ENCODE data around the gene TTC21A.

The TTC21A gene

GRCh38 chr3:39121621-39122020 lies 14.1 kb downstream of the TTC21A start:
- H3K4me3 ChIP-seq (ENCODE audit: insufficient read depth, low read length, poor library complexity, severe bottlenecking) = no peak overlapping the region
- H3K9ac ChIP-seq (ENCODE audit: low read length) = no peak overlapping the region
- no peaks in the 10 kb centered on the region for H3K27me3 ChIP-seq (ENCODE audit: low read length)
- H2AFZ ChIP-seq (ENCODE audit: low read depth, low read length, severe bottlenecking) = no peak overlapping the region
- H4K20me1 ChIP-seq (ENCODE audit: low read depth, low read length) = no peaks in the 10 kb centered on the region
- no peaks in the 10 kb centered on the region for H3K36me3 ChIP-seq (ENCODE audit: low read length)
- H3K4me2 ChIP-seq (ENCODE audit: low read depth, low read length, poor library complexity, severe bottlenecking) = no peak overlapping the region
- H3K9me3 ChIP-seq (ENCODE audit: insufficient read depth, low read length) = no peaks in the 10 kb centered on the region
- H3F3A ChIP-seq (ENCODE audit: insufficient read depth) = no peaks in the 10 kb centered on the region
- no peaks in the 10 kb centered on the region for H3K79me2 ChIP-seq (ENCODE audit: insufficient read depth, low read length)
- no peak overlapping the region for H3K27ac ChIP-seq (ENCODE audit: low read depth, low read length)
- TF ChIP-seq CTCF (IDR thresholded peaks at IDR 0.05; ENCODE audit: insufficient read depth, low read length, poor library complexity, severe bottlenecking) (no peak), EZH2phosphoT487 (conservative IDR thresholded peaks at IDR 0.05; ENCODE audit: low read length) (no peak)
- H3K9me2 ChIP-seq (replicated peaks; ENCODE audit: insufficient read depth, low read length) = no peaks in the 10 kb centered on the region

DNA sequence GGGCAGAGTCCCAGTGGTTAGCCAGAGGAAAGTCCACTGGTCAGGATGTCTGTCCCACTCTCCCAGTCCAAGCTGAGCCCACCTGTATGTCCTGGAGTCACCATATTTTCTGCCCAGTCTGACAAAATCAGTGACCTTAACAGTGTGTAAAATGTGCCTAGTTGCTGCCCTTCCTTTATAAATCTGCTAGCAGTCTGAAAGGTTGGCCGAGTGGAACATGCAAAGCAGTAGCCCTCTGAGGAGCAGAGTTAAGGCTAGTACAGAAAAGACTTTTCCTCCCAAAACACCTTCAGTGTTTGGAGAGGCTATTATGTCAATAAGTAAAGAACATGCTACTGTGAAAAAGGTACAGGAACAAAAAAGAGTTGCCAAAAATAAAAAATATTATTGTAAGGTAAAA lies 15.3 kb downstream of the TTC21A start:
- TF ChIP-seq EZH2phosphoT487 (conservative IDR thresholded peaks at IDR 0.05; ENCODE audit: low read length) = no peak
- TF ChIP-seq CTCF (IDR thresholded peaks at IDR 0.05; ENCODE audit: insufficient read depth, low read length, poor library complexity, severe bottlenecking) = no peak
- H3K9me2 ChIP-seq (replicated peaks; ENCODE audit: insufficient read depth, low read length) = no peaks in the 10 kb centered on the region
- H3K36me3 ChIP-seq (ENCODE audit: low read length) = no peaks in the 10 kb centered on the region
- H3K4me3 ChIP-seq (ENCODE audit: insufficient read depth, low read length, poor library complexity, severe bottlenecking) = no peak overlapping the region
- H4K20me1 ChIP-seq (ENCODE audit: low read depth, low read length) = no peaks in the 10 kb centered on the region
- no peaks in the 10 kb centered on the region for H3F3A ChIP-seq (ENCODE audit: insufficient read depth)
- no peak overlapping the region for H3K27ac ChIP-seq (ENCODE audit: low read depth, low read length)
- no peaks in the 10 kb centered on the region for H3K79me2 ChIP-seq (ENCODE audit: insufficient read depth, low read length)
- H3K9me3 ChIP-seq (ENCODE audit: insufficient read depth, low read length) = no peaks in the 10 kb centered on the region
- no peaks in the 10 kb centered on the region for H3K27me3 ChIP-seq (ENCODE audit: low read length)
- H3K9ac ChIP-seq (ENCODE audit: low read length) = no peak overlapping the region
- no peak overlapping the region for H3K4me2 ChIP-seq (ENCODE audit: low read depth, low read length, poor library complexity, severe bottlenecking)
- H2AFZ ChIP-seq (ENCODE audit: low read depth, low read length, severe bottlenecking) = no peak overlapping the region

GRCh38 chr3:39124876-39125840 lies 17.7 kb downstream of the TTC21A start:
- Histone ChIP-seq H3K9me2 (replicated peaks; ENCODE audit: insufficient read depth, low read length) (no peaks in the 10 kb centered on the region), H3F3A (ENCODE audit: insufficient read depth) (no peaks in the 10 kb centered on the region), H2AFZ (ENCODE audit: low read depth, low read length, severe bottlenecking) (no peak overlapping the region), H3K27me3 (ENCODE audit: low read length) (no peaks in the 10 kb centered on the region), H3K36me3 (ENCODE audit: low read length) (no peaks in the 10 kb centered on the region), H3K4me3 (ENCODE audit: insufficient read depth, low read length, poor library complexity, severe bottlenecking) (no peak overlapping the region), H3K9ac (ENCODE audit: low read length) (no peak overlapping the region), H3K27ac (ENCODE audit: low read depth, low read length) (no peak overlapping the region), H3K79me2 (ENCODE audit: insufficient read depth, low read length) (no peaks in the 10 kb centered on the region), H3K4me2 (ENCODE audit: low read depth, low read length, poor library complexity, severe bottlenecking) (no peak overlapping the region), H3K9me3 (ENCODE audit: insufficient read depth, low read length) (no peaks in the 10 kb centered on the region), H4K20me1 (ENCODE audit: low read depth, low read length) (no peaks in the 10 kb centered on the region)
- TF ChIP-seq EZH2phosphoT487 (conservative IDR thresholded peaks at IDR 0.05; ENCODE audit: low read length) (no peak), CTCF (IDR thresholded peaks at IDR 0.05; ENCODE audit: insufficient read depth, low read length, poor library complexity, severe bottlenecking) (no peak)
